Natural killer cell (primary cell): ENCODE results near the gene MFSD8. TPM values are rescaled to one million over a fixed set of nuclear protein-coding genes. Genes with fewer than 3 reads are reported as not detected.
"Not testable (repeated sequence)": the region's sequence is repeated elsewhere in the genome, so short reads cannot be mapped to it uniquely, and the experiment has no call there.

Source experiments
- ATAC-seq, 3 donors: fragments of 150-1000 bp in 2 of 3; fragments of 200-7000 bp in 1 of 3; cut with Tn5 transposase; 1 replicate in 1 of 3; 2 replicates in 2 of 3; pipeline ENCODE4 v1.10.0; 2021; ENCODE audit warnings: mild to moderate bottlenecking in 2 of 3, moderate library complexity in 2 of 3
- DNase-seq, 2 donors: peaks; one replicate each; pipeline versions ENCODE4 v3.0.0 to v3.0.0-alpha.2; 2013 to 2021; ENCODE audit warnings: mixed read lengths in 1 of 2
- H3K27ac ChIP-seq: one replicate; pipeline ENCODE4 v1.5.1; 2013; ENCODE audit warnings: mild to moderate bottlenecking, low read length
- H3K27me3 ChIP-seq: one replicate; pipeline ENCODE4 v1.6.1; 2013; ENCODE audit warnings: low read length; ENCODE audit not compliant: control insufficient read depth, insufficient read depth
- H3K36me3 ChIP-seq: one replicate; pipeline ENCODE4 v1.6.1; 2013; ENCODE audit warnings: low read length; ENCODE audit not compliant: control insufficient read depth, insufficient read depth
- H3K4me1 ChIP-seq: one replicate; pipeline ENCODE4 v1.6.1; 2013; ENCODE audit warnings: low read length; ENCODE audit not compliant: control insufficient read depth, insufficient read depth
- H3K4me3 ChIP-seq: one replicate; pipeline ENCODE4 v1.5.1; 2013; ENCODE audit warnings: low read length
- H3K9me3 ChIP-seq: one replicate; pipeline ENCODE4 v1.6.1; 2013; ENCODE audit warnings: low read length; ENCODE audit not compliant: control insufficient read depth, insufficient read depth
- H3K27ac Mint-ChIP-seq, 2 donors: one replicate each; pipeline ENCODE4 v1.8.0; 2022; ENCODE audit warnings: mild to moderate bottlenecking in 2 of 2, mixed read lengths in 2 of 2, moderate library complexity in 1 of 2
- H3K27me3 Mint-ChIP-seq, 2 donors: one replicate each; pipeline ENCODE4 v1.8.0; 2022; ENCODE audit warnings: low read depth in 2 of 2, mixed read lengths in 2 of 2
- H3K36me3 Mint-ChIP-seq: one replicate; pipeline ENCODE4 v1.8.0; 2022; ENCODE audit warnings: mixed read lengths
- H3K4me1 Mint-ChIP-seq, 2 donors: one replicate each; pipeline ENCODE4 v1.8.0; 2022; ENCODE audit warnings: mixed read lengths in 2 of 2
- H3K4me3 Mint-ChIP-seq: one replicate; pipeline ENCODE4 v1.8.0; 2022; ENCODE audit warnings: mild to moderate bottlenecking, moderate library complexity, mixed read lengths
- H3K9me3 Mint-ChIP-seq, 2 donors: one replicate each; pipeline ENCODE4 v1.8.0; 2022; ENCODE audit warnings: mixed read lengths in 2 of 2
- CTCF ChIP-seq: fragments of 200-600 bp; IDR thresholded peaks from one replicate; pipeline ENCODE4 v1.8.0; 2022; ENCODE audit warnings: antibody characterized with exemption
- WGBS: methylation state at CpG from one replicate; pipeline ENCODE4 v1.1.7; 2013; ENCODE audit warnings: missing lambda C conversion rate; ENCODE audit not compliant: insufficient coverage; 5-methylcytosine and 5-hydroxymethylcytosine counted together
- intact Hi-C: fragments of 100-400 bp; cut with micrococcal nuclease; formaldehyde crosslinking; loops from one replicate; pipeline ENCODE4 v1.14.2; 2022
- total RNA-seq, 4 donors: library from RNA; stranded (reverse); fragments of 120-200 nt in 1 of 4; gene quantifications; one replicate each; pipeline versions ENCODE4 v1.2.3 to v1.2.4, GENCODE V29; 2013 to 2022

The MFSD8 gene
- total RNA-seq, 3 donors from 2014 or later (not counting 1 experiment from before 2014, with no cell fraction given) = 25.9 to 34.0 (median 25.9) TPM

GRCh38 chr4:127957105-127957504 lies 7.9 kb downstream of the MFSD8 start:
- H3K4me1 Mint-ChIP-seq = peaks cover 7 to 11% of the 10 kb centered on the region in 2 donors
- H3K27me3 ChIP-seq = no peaks in the 10 kb centered on the region
- H3K27me3 Mint-ChIP-seq = no peaks in the 10 kb centered on the region
- no peak overlapping the region for H3K4me3 ChIP-seq
- intact Hi-C loops = no loop called here
- DNase-seq = no peak
- H3K36me3 ChIP-seq = peaks cover 5% of the 10 kb centered on the region
- WGBS = 100% methylated on average over 2 of the region's 2 CpGs
- no peak for ATAC-seq
- no peak overlapping the region for H3K4me3 Mint-ChIP-seq
- TF ChIP-seq CTCF = no peak
- H3K9me3 Mint-ChIP-seq = no peaks in the 10 kb centered on the region
- H3K36me3 Mint-ChIP-seq = no peaks in the 10 kb centered on the region
- H3K4me1 ChIP-seq = no peaks in the 10 kb centered on the region
- no peak overlapping the region for H3K27ac ChIP-seq
- no peaks in the 10 kb centered on the region for H3K9me3 ChIP-seq
- no peak overlapping the region for H3K27ac Mint-ChIP-seq

GRCh38 chr4:127936974-127937373 lies 28.0 kb downstream of the MFSD8 start:
- no peaks in the 10 kb centered on the region for H3K4me1 ChIP-seq
- H3K36me3 Mint-ChIP-seq = no peaks in the 10 kb centered on the region
- ATAC-seq = no peak
- H3K4me3 ChIP-seq = no peak overlapping the region
- H3K9me3 ChIP-seq = no peaks in the 10 kb centered on the region
- peaks cover 13% of the 10 kb centered on the region for H3K36me3 ChIP-seq
- no peaks in the 10 kb centered on the region for H3K4me1 Mint-ChIP-seq
- intact Hi-C loops = no loop called here
- no peak overlapping the region for H3K27ac ChIP-seq
- no peaks in the 10 kb centered on the region for H3K27me3 Mint-ChIP-seq
- 100% methylated on average over 1 of the region's 1 CpG for WGBS
- H3K27me3 ChIP-seq = no peaks in the 10 kb centered on the region
- TF ChIP-seq CTCF = no peak
- no peak overlapping the region for H3K4me3 Mint-ChIP-seq
- H3K9me3 Mint-ChIP-seq = no peaks in the 10 kb centered on the region
- DNase-seq = no peak
- H3K27ac Mint-ChIP-seq = no peak overlapping the region

GRCh38 chr4:127931836-127932235 lies 33.1 kb downstream of the MFSD8 start:
- H3K27ac ChIP-seq, H3K4me1 ChIP-seq, H3K9me3 Mint-ChIP-seq, H3K27me3 Mint-ChIP-seq, H3K27ac Mint-ChIP-seq, H3K4me1 Mint-ChIP-seq, H3K36me3 Mint-ChIP-seq, ATAC-seq, H3K4me3 Mint-ChIP-seq, H3K27me3 ChIP-seq, intact Hi-C loops, DNase-seq, H3K9me3 ChIP-seq, H3K4me3 ChIP-seq: not testable (repeated sequence)
- 100% methylated on average over 5 of the region's 6 CpGs for WGBS
- peaks cover 16% of the 10 kb centered on the region for H3K36me3 ChIP-seq

GRCh38 chr4:127930175-127930574 lies 34.8 kb downstream of the MFSD8 start:
- 92% methylated on average over 1 of the region's 1 CpG for WGBS
- Histone ChIP-seq H3K4me1 (no peaks in the 10 kb centered on the region), H3K4me3 (no peak overlapping the region), H3K27me3 (no peaks in the 10 kb centered on the region), H3K9me3 (no peaks in the 10 kb centered on the region), H3K36me3 (peaks cover 16% of the 10 kb centered on the region), H3K27ac (no peak overlapping the region)
- Mint-ChIP-seq H3K9me3 (no peaks in the 10 kb centered on the region), H3K4me1 (peaks cover 0 to 5% of the 10 kb centered on the region in 2 donors), H3K36me3 (peaks cover 8% of the 10 kb centered on the region), H3K4me3 (no peak overlapping the region), H3K27ac (no peak overlapping the region), H3K27me3 (no peaks in the 10 kb centered on the region)
- intact Hi-C loops = no loop called here
- ATAC-seq (no peak), DNase-seq (no peak)
- TF ChIP-seq CTCF = no peak

- H3K4me3 Mint-ChIP-seq, H3K27ac Mint-ChIP-seq, H3K36me3 Mint-ChIP-seq, H3K27me3 ChIP-seq, H3K27me3 Mint-ChIP-seq, H3K4me3 ChIP-seq, H3K9me3 Mint-ChIP-seq, ATAC-seq, intact Hi-C loops, H3K27ac ChIP-seq, H3K4me1 ChIP-seq, H3K9me3 ChIP-seq, H3K4me1 Mint-ChIP-seq, DNase-seq: not testable (repeated sequence)
- WGBS = 100% methylated on average over 1 of the region's 2 CpGs
- peaks cover 19% of the 10 kb centered on the region for H3K36me3 ChIP-seq
Measured at GRCh38 chr4:127925720-127926119, 39.3 kb downstream of the MFSD8 start.
